HG03342 (cell line): ENCODE results near the gene BAZ1A.
"Not testable (repeated sequence)": the region's sequence is repeated elsewhere in the genome, so short reads cannot be mapped to it uniquely, and the experiment has no call there.

Experiments
- ATAC-seq: cut with Tn5 transposase; IDR thresholded peaks from one replicate; pipeline ENCODE4 v1.9.1; 2021; ENCODE audit warnings: mild to moderate bottlenecking, moderate library complexity; ENCODE audit not compliant: unreplicated experiment

Gene BAZ1A

DNA sequence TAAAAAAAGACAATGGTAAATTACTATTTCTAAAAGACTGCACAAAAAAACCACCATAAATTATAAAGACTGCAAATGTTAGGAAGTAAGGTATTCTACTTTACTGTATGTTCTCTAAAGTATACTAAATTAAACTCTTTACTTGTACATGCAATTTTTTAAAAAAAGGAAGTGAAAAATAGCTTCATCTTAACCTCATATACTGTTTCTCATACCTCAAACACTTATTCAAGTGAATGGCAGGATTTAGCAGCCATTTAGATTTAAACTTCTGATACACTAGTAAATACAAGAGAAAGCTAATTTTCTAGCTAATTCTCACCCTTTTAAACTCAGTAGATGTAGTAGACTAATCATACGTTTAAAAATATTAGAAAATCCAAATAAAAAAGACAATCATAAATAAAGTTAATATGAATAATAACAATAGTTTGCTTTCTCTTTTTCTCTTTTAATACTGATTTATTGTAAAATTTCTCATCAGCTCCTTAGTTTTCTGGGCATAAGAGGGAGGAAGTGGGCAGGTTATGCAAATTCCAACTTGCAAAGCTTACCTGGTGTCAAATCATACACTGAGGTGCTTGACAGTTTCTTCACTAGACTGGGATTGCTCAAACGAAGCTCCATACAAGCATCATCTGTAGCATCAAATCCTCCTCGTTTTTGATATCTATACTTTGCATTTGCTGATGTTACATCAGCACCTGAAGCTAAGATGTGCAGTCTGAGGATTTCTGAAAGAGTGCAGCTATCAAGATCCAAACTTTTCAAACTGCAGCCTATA lies 89.7 kb downstream of the BAZ1A start:
- no peak for ATAC-seq

DNA sequence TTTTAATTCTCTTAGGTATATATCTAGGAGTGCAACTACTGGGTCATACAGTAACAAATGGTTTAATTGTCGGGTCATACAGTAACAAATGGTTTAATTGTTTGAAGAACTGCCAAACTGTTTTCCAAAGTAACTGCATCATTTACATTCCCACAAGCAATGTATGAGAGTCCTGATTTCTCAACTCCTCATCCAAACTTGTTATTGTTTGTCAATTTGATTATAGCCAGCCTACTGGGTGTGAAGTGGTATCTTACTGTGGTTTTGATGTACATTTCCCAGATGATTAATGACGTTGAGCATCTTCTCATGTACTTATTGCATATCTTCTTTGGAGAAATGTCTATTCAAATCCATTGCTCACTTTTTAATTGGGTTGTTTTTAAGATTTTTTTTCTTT lies 93.1 kb downstream of the BAZ1A start:
- ATAC-seq: no peak

DNA sequence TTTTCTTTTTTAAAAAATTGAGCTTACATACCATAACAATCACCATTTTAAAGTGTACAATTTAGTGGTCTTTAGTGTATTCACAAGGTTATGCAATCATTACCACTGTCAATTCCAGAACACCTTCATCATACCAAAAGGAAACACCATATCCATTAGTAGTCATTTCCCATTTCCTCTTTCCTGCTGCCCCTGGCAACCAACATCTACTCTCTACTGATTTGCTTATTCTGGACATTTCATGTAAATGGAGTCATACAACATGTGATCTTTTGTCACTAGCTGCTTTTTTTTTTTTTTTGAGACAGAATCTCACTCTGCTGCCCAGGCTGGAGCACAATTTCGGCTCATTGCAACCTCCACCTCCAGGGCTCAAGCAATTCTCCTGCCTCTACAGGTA lies 93.9 kb downstream of the BAZ1A start:
- peak; percentile 53 for ATAC-seq

DNA sequence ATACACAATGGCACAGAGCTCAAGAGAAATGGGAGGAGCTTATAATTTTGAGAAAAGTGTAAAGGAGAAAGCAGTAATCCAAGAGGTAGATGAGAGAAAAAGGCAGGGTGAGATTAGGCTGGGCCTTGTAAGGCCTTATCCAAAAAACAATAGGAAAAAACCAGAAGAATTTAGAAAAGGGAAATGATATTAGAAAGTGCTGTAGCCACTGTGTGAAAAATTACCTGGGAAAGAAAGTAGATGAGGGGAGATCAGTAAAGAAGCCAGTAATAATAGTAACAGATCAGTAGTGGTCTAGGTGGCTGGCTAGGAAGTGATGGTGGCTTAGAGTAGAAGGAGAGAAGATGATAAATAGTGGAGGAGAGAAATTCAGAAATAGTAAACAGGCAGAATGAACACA lies 94.5 kb downstream of the BAZ1A start:
- ATAC-seq: no peak

DNA sequence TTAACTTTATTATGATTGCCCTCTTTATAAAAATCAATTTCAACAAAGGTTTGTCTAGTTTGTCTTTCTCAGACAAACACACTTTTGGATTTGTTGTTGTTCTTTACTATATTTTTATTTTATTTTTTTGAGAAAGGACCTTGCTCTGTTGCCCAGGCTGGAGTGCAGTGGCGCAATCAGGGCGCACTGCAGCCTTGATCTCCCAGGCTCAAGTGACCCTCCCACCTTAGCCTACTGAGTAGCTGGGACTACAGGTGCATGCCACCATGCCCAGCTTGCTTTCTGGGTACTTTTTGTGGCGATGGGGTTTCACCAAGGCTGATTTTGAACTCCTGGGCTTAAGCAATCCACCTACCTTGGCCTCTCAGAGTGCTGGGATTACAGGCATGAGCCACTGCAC lies 96.4 kb downstream of the BAZ1A start:
- no peak for ATAC-seq

DNA sequence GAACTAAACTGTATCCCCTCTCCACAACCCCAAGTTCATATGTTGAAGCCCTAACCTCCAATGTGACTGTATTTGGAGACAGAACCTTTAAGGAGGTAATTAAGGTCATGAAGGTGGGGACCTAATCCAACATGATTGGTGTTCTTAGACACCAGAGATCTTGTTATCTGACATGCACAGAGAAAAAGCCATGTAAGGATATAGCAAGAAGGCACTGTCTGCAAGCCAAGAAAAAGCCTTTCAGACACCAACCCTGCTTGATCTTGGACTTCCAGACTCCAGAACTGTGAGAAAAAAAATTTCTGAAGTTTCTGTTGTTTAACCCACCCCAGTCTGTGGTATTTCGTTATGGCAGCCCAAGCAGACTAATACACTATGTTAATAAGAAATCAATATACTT lies 98.5 kb downstream of the BAZ1A start:
- ATAC-seq: no peak

DNA sequence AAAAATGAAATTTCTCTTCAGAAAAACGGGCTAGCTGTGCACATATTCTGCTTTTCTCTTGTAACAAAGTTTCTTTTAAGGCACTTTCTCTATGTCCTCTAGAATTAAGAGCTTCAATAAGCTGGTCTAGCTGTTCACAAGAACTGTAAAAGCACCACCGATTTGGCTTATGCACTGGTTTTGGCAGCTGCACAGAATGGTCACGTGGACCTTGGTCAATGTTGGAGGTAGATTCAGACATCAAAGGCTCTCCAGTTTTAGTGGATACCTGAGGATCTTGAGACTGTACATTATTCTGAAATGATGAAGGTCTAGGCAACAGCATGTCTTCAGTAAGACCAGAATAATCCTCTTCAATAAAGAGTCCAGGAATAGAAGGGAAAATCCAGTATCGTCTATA lies 99.2 kb downstream of the BAZ1A start:
- ATAC-seq: no peak

DNA sequence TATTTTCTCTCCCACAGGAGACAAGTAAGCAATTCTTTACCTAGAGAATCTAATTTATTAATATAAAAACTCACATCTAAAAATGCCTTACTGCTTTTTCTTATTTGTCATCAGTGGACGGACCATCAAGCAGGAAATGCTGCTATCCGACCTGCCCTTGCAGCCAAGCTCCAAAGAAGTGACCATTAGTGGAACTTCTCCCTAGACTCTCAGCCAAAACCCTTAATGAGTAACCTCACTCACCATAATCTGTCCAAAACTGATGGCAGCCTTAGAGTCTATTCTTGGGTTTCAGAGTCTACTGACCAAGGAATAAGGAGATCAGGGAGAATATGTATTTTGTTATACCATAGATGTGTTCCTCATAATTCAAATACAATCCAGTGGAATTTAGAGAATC lies 99.8 kb downstream of the BAZ1A start:
- ATAC-seq: no peak

DNA sequence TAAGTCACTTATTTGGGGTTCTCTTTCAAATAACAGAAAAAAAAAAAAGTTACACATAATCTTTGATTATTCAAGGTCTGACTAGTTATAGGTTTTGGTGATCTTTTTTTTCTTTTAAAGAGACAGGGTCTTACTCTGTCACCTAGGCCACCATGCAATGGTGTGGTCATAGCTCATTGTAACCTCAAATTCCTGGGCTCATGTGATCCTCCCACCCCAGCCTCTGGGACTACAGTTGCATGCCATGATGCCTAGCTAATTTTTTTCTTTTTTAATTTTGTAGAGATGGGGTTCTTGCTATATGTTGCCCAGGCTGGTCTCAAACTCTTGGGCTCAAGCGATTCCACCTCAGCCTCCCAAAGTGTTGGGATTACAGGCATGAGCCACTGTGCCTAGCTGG lies 104.3 kb downstream of the BAZ1A start:
- ATAC-seq: no peak

DNA sequence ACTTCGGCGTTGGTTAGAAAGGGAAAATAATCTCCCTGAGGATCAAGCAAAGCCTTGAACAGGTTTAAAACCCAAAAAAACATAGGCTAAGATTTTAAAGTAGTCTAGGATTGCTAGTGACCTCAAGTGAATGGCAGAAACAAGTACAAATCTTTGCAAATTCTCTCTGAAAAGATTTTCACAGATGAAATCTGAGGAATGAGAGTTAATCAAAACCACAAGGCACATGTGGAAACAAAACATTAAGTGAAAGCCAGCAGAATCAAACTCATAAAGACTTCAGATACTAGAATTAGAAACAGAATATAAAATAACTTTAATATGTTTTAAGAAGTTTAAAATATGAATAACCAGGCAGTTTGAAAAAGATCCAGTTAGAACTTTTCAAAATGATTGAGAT lies 108.6 kb downstream of the BAZ1A start:
- ATAC-seq: no peak

DNA sequence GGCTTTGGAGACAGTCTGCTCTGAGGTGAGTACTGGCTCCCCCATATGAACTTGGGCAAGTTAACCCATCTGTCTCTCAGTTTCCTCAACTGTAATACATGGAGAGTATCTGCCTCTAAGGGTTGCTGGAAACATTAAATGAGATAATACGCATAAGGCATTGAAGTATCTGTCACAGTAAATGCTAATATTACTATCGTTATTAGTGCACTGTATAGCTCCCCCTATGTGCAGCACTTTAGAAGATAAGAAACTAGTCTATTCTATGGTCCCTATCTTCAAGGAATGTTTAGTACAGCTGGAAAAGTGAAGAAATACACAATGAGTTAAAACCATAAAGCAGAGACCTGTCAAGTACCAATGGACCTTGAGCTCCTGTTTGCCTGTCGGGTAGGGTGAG lies 109.1 kb downstream of the BAZ1A start:
- no peak for ATAC-seq

DNA sequence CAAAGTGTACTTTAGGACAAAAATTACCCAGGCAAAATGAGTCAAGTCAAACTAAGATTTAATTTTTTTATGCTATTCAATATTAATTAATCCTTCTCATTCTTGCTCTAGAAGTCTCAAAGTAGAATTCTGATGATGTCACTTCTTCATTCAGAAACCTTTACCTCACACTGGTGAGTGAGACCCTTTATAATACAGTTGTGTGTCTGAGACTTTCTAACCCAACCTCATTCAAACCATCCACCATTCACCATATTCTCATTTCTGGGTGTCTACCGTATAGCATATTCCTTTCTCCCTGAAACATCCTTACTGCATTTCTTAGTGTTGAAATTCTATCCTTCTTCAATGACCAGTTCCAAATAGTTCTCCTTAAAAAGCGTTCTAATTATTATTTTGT lies 119.9 kb downstream of the BAZ1A start:
- no peak for ATAC-seq

DNA sequence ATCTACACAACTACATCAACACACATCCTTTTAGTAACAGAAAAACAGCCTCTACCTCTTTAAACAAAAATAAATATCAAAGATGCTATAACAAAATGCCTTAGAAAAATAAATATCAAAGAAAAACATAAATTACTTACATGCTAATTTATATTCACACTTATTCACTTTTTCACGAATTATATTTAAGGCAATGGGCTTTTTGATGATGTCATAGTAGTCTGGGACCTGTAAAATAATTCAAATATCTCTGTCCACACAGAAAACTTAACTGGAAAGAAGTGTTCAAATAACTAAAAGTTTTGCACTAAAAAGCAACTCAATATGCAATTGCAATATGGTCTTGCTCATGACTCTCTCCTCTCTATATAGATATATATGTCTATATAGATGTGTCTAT lies 120.5 kb downstream of the BAZ1A start:
- no peak for ATAC-seq

DNA sequence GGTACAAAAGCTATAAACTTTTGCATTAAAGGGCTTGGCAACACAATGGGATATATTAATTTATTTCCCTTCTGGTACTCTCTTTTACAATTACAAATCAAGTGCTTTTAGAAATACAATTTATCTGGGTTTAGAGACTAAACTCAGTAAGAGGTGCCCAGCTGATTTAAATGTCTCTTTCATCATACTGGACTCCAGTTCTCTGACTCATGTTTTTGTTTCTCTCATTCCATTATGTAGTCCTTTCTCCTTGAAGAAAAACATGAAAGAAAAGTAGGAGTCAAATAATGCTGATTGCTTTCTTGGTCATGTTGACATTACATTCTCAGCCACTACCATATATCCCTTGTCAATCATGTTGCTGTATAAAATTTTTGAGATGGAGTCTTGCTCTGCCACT lies 124.5 kb downstream of the BAZ1A start:
- ATAC-seq: no peak

DNA sequence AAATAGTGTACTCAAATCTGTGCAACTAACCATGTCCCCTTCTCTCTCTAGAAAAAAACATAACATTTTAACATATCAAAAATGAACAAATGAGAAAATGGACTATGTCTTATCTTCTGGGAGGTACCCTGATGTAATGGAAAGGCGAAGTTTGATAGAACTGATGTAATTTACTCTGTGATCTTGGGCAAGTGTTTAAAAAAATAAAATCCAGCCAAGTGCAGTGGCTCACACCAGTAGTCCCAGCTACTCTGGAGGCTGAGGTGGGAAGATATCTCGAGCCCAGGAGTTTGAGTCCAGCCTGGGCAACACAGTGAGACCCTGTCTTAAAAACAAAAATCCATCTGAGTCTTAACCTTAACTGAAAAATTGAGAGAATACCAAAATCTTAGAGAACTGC lies 124.9 kb downstream of the BAZ1A start:
- ATAC-seq: no peak

DNA sequence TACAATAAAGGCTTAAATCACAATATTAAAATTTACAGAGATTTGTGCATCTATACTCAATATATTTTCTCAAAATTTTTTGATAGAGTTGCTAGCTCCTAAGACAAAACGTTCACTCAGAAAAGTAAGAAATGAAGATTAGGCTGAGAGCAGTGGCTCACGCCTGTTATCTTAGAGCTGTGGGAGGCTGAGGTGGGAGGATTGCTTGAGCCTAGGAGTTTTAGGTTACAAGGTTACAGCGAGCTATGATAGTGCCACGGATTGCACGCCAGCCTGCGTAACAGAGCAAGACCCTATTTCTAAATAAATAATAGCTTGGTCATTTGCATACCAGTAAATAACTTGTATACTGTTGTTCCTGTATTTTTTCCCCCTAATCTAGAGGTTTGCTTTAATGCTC lies 125.8 kb downstream of the BAZ1A start:
- no peak for ATAC-seq

DNA sequence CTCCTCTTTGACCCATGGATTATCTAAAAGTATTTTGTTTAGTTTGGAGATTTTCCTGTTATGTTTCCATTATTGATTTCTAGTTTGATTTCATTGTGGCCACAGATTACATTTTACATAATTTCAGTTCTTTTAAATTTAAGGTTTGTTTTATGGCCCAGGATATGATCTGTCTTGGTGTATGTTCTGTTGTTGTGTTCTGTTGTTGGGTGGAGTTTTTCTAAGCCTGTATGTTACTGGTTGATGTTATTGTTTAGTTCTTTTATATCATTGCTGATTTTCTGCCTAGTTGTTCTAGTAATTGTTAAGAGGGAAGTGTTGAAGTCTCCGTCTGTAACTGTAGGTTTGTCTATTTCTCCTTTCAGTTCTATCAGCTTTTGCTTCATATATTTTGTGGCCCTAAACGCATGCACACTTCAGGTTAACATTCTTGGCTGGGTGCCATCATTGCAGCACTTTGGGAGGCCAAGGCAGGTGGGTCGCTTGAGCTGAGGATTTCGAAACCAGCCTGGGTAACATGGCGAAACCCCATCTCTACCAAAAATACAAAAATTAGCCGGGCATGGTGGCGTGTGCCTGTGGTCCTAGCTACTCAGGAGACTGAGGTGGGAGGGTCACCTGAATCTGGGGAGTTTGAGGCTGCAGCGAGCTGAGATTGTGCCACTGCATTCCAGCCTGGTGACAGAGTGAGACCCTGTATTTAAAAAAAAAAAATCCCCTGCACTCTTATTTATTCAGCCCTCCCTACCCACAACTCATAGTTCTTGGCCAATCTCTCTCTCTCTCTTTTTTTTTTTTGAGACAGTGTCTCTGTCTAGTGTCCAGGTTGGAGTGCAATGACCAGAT lies 132.7 kb downstream of the BAZ1A start:
- ATAC-seq: no peak

DNA sequence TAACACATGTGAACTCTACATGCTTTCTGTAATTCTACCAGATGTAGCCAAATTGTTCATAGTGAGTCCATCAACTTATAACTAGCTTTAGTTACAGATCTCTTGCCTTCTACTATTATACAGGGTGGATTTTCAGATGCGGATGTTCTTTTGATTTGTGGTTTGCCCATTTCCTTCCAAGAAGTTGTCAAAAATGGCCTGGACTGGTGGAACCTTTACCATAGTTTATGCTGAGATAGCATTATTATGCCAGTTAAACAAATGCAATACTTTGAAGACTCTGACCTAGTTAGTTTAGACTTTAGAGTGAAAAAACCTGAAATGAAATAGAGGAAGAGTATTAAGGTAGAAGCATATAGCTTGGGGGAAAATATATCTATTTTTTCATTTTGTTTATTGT lies 133.3 kb downstream of the BAZ1A start:
- no peak for ATAC-seq

DNA sequence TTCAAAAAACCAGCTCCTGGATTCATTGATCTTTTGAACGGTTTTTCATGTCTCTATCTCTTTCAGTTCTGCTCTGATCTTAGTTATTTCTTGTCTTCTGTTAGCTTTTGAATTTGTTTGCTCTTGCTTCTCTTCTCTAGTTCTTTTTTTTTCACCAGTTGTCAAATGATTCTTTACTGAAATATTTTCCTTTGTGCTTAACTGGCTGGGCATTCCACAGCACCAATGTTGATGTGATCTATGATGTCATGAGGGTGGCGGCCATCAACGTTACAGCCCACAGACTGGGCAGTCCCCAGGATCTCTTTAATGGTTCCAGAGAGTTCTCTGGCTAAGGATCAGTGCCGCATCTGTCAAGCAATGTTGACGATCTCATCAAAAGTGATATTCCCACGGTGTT lies 135.0 kb downstream of the BAZ1A start:
- ATAC-seq: not testable (repeated sequence)

DNA sequence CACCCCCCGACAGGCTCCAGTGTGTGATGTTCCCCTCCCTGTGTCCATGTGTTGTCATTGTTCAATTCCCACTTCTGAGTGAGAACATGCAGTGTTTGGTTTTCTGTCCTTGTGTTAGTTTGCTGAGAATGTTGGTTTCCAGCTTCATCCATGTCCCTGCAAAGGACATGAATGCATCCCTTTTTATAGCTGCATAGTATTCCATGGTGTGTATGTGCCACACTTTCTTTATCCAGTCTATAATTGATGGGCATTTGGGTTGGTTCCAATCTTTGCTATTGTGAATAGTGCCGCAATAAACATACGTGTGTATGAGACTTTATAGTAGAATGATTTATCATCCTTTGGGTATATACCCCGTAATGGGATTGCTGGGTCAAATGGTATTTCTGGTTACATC lies 138.1 kb downstream of the BAZ1A start:
- ATAC-seq: not testable (repeated sequence)

DNA sequence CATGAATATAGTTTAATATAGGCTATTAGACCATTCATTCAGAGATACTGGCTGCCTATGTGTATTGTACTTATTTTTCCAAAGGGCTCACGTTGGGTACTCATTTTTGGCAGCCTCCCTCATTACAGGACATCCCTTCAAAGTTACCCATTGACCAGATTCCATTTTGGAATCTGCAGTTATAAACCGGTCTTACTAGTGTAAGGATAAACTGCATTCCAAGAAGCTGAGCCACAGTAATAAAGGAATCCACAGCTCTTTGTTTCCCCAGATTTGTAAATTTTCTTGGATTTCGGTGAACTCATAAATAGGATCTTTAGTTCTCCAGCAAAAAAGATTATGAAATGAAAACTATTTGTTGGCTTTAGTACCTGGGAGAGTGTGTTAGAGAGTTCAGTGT lies 141.9 kb downstream of the BAZ1A start:
- no peak for ATAC-seq

DNA sequence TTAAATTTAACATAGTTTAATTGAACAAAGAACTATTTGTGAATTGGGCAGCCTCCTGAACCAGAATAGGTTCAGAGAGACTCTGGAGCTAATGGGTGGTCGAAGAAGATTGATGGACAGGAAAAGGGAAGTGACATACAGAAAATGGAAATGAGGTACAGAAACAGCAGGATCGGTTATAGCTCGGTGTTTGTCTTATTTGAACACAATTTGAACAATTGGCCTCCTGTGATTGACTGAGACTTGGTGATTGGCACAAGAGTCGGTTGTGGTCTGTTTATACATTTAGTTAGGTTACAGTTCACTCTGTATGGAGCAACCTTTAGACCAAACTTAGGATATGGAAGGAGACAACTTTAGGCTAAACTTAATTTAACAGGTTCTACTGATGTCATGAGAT lies 142.4 kb downstream of the BAZ1A start:
- no peak for ATAC-seq
